Endothelial cell of umbilical vein (primary cell): Measurements from ENCODE around the gene ADRM1. TPM values are rescaled to one million over a fixed set of nuclear protein-coding genes. Genes with fewer than 3 reads are reported as not detected.

Experiments
- BruUV-seq: library from RNA; stranded (reverse); fragments of 400-500 nt; replicated peaks from 2 replicates; lab custom pipeline; 2021; lab: Mats Ljungman, UMichigan
- CTCF ChIA-PET: fragments of 300-600, 350-600 bp; sonication (Branson Sonifier 250); formaldehyde crosslinking; loops from one replicate; lab custom pipeline; 2021; ENCODE audit warnings: antibody characterized with exemption, inconsistent platforms; lab: Charles Lee
- POLR2A ChIA-PET: fragments of 300-600, 350-600 bp; sonication (Branson Sonifier 250); formaldehyde crosslinking; loops from one replicate; lab custom pipeline; 2021; ENCODE audit warnings: antibody characterized with exemption, inconsistent platforms; lab: Charles Lee
- DNase-seq: peaks from one replicate; pipeline ENCODE4 v3.0.0-alpha.2; 2011; ENCODE audit warnings: low read depth, low spot score
- FAIRE-seq: peaks from 2 replicates; lab custom pipeline; 2011; peaks lifted over from hg19 to GRCh38; lab: Jason Lieb, UNC
- H2AFZ ChIP-seq: 2 replicates; pipeline ENCODE4 v1.6.0; 2012; ENCODE audit warnings: low read depth, low read length, control low read depth, inconsistent platforms
- H3K27ac ChIP-seq: 2 replicates; pipeline ENCODE4 v1.5.1; 2011; ENCODE audit warnings: low read depth, mild to moderate bottlenecking, control low read depth, low read length, moderate library complexity; ENCODE audit not compliant: insufficient read depth
- H3K27me3 ChIP-seq, 2 experiments: 2 replicates each; pipeline versions ENCODE4 v1.6.0 to v1.6.1; 2011; ENCODE audit warnings: low read length in 2 of 2, mixed read lengths in 1 of 2; ENCODE audit not compliant: control insufficient read depth in 2 of 2, insufficient read depth in 2 of 2
- H3K36me3 ChIP-seq, 2 experiments: 2 replicates in 1 of 2; 3 replicates in 1 of 2; pipeline ENCODE4 v1.5.1; 2011; ENCODE audit warnings: low read length in 2 of 2, mild to moderate bottlenecking in 1 of 2, moderate library complexity in 1 of 2; ENCODE audit not compliant: control insufficient read depth in 2 of 2, insufficient read depth in 2 of 2; ENCODE audit errors: extremely low read depth in 1 of 2
- H3K4me1 ChIP-seq: 3 replicates; pipeline ENCODE4 v1.5.1; 2011; ENCODE audit warnings: mild to moderate bottlenecking, low read length; ENCODE audit not compliant: control insufficient read depth, insufficient read depth; ENCODE audit errors: extremely low read depth
- H3K4me2 ChIP-seq: 2 replicates; pipeline ENCODE4 v1.6.1; 2011; ENCODE audit warnings: low read length, control low read depth, mixed read lengths; ENCODE audit not compliant: insufficient read depth
- H3K4me3 ChIP-seq, 3 experiments: fragments of 200-600 bp in 1 of 3; sonication (generic), shearing (Covaris generic) in 1 of 3; replicated peaks in 1 of 3; 2 replicates each; pipeline ENCODE4 v1.5.1; 2011 to 2016; ENCODE audit warnings: control low read depth in 3 of 3, low read length in 3 of 3, mild to moderate bottlenecking in 2 of 3, inconsistent platforms in 1 of 3, low read depth in 1 of 3, moderate library complexity in 1 of 3; ENCODE audit not compliant: insufficient read depth in 1 of 3
- H3K79me2 ChIP-seq: 2 replicates; pipeline ENCODE4 v1.6.0; 2012; ENCODE audit warnings: low read length, inconsistent platforms; ENCODE audit not compliant: control insufficient read depth, insufficient read depth
- H3K9ac ChIP-seq: replicated peaks from 2 replicates; pipeline ENCODE3; 2011; ENCODE audit warnings: low read length, control low read depth; ENCODE audit not compliant: insufficient read depth; ENCODE audit errors: extremely low read depth
- H3K9me1 ChIP-seq: replicated peaks from 3 replicates; pipeline ENCODE4 v1.6.0; 2011; ENCODE audit warnings: mild to moderate bottlenecking, low read length; ENCODE audit not compliant: control insufficient read depth, insufficient read depth; ENCODE audit errors: extremely low read depth
- H3K9me3 ChIP-seq: replicated peaks from 2 replicates; pipeline ENCODE4 v1.5.1; 2012; ENCODE audit warnings: low read length, inconsistent platforms; ENCODE audit not compliant: control insufficient read depth, insufficient read depth
- H4K20me1 ChIP-seq: replicated peaks from 2 replicates; pipeline ENCODE3; 2011; ENCODE audit warnings: mild to moderate bottlenecking, low read length; ENCODE audit not compliant: control insufficient read depth, insufficient read depth; ENCODE audit errors: extremely low read depth
- CTCF ChIP-seq, 2 donors: IDR thresholded peaks; 1 replicate in 1 of 2; 2 replicates in 1 of 2; pipeline ENCODE4 v1.5.1; 2011; ENCODE audit warnings: low read length in 2 of 2, mild to moderate bottlenecking in 2 of 2, moderate library complexity in 2 of 2, control low read depth in 1 of 2, inconsistent platforms in 1 of 2, low read depth in 1 of 2; ENCODE audit not compliant: insufficient read depth in 1 of 2; ENCODE audit errors: extremely low read depth in 1 of 2
- EZH2 ChIP-seq: IDR thresholded peaks from 2 replicates; pipeline ENCODE4 v1.6.1; 2012; ENCODE audit warnings: borderline replicate concordance, low read depth, mild to moderate bottlenecking, moderate library complexity, low read length, inconsistent platforms; ENCODE audit not compliant: severe bottlenecking
- FOS ChIP-seq: IDR thresholded peaks from 2 replicates; pipeline ENCODE4 v1.6.1; 2011; ENCODE audit warnings: mild to moderate bottlenecking, low read length, moderate library complexity, borderline replicate concordance; ENCODE audit not compliant: insufficient read depth
- GATA2 ChIP-seq: IDR thresholded peaks from 2 replicates; pipeline ENCODE4 v1.7.0; 2011; ENCODE audit warnings: low read depth, mild to moderate bottlenecking, moderate library complexity, mixed read lengths, low read length; ENCODE audit not compliant: insufficient read length, insufficient read depth
- MAX ChIP-seq: IDR thresholded peaks from 2 replicates; pipeline ENCODE4 v1.6.1; 2011; ENCODE audit not compliant: insufficient read depth, insufficient read length
- MYC ChIP-seq: IDR thresholded peaks from one replicate; pipeline ENCODE4 v1.6.1; 2011; ENCODE audit warnings: mild to moderate bottlenecking, low read depth, low read length
- POLR2A ChIP-seq: IDR thresholded peaks from 2 replicates; pipeline ENCODE4 v1.6.1; 2012; ENCODE audit warnings: low read depth, mild to moderate bottlenecking, control low read depth, low read length
- dilution Hi-C: fragments of 300-500 bp; cut with MboI; formaldehyde crosslinking; loops from one replicate; pipeline ENCODE4 v1.15.0; 2019; ENCODE audit warnings: low sequenced_read_pairs; ENCODE audit not compliant: extremely low pct_ligation_motif_present
- intact Hi-C: fragments of 100-400 bp; cut with micrococcal nuclease; formaldehyde crosslinking; loops from one replicate; pipeline ENCODE4 v1.10.0; 2022
- polyA plus RNA-seq, 4 experiments: library from polyadenylated mRNA; depleted of rRNA in 3 of 4; stranded (reverse) in 3 of 4; unstranded in 1 of 4; fragments of >200 nt; gene quantifications; 2 replicates each; pipeline versions ENCODE4 v1.2.1 to v1.2.3, GENCODE V29; 2011 to 2012; ENCODE audit warnings: missing spikeins in 1 of 4
- total RNA-seq: library from RNA; stranded (reverse); gene quantifications from 2 replicates; pipeline ENCODE4 v1.2.3, GENCODE V29; 2021

Gene ADRM1
- total and polyA plus RNA-seq, 2 donors (not counting 3 experiments of a cell fraction or from before 2014, with no cell fraction given), result 154 to 179 TPM

GRCh38 chr20:62348604-62349003 is 45.8 kb downstream of the ADRM1 start:
- H3K79me2 ChIP-seq, result peaks cover 19% of the 10 kb centered on the region
- no peaks in the 10 kb centered on the region for H4K20me1 ChIP-seq
- no peak overlapping the region for H3K9ac ChIP-seq
- FAIRE-seq (no peak), DNase-seq (no peak)
- H3K9me1 ChIP-seq, result no peaks in the 10 kb centered on the region
- ChIA-PET CTCF (interaction anchor here (2.1 kb wide), 1 partner anchor 34 kb away, joined by 14 read pairs; no protein-coding TSS in a partner anchor), POLR2A (no interaction called here)
- dilution Hi-C loops, result no loop called here
- no peaks in the 10 kb centered on the region for H3K9me3 ChIP-seq
- TF ChIP-seq CTCF (IDR thresholded peaks at IDR 0.05; ENCODE audit: extremely low read depth in 1 of 2, insufficient read depth in 1 of 2, low read depth in 1 of 2, low read length in 2 of 2) (no peak), FOS (no peak), MYC (no peak), EZH2 (no peak), GATA2 (no peak), POLR2A (no peak), MAX (no peak)
- intact Hi-C loops, result no loop called here
- H2AFZ ChIP-seq, result no peak overlapping the region
- no peak overlapping the region for H3K4me3 ChIP-seq
- no peak overlapping the region for H3K4me2 ChIP-seq
- H3K27ac ChIP-seq, result no peak overlapping the region
- no peaks in the 10 kb centered on the region for H3K27me3 ChIP-seq
- H3K36me3 ChIP-seq, result peaks cover 7 to 33% of the 10 kb centered on the region in 2 experiments
- no peaks in the 10 kb centered on the region for H3K4me1 ChIP-seq
- BruUV-seq, result no TSS peak
